Osteoblast (primary cell): ENCODE results near the gene CLK1. TPM values are rescaled to one million over a fixed set of nuclear protein-coding genes. Genes with fewer than 3 reads are reported as not detected.

Experiments used
- DNase-seq: peaks from one replicate; pipeline ENCODE4 v3.0.0; 2011; ENCODE audit warnings: low spot score, mixed read lengths; ENCODE audit not compliant: insufficient read length; ENCODE audit errors: missing footprints
- H2AFZ ChIP-seq: 2 replicates; pipeline ENCODE4 v1.6.0; 2011; ENCODE audit warnings: mild to moderate bottlenecking, low read length
- H3K27ac ChIP-seq: 2 replicates; pipeline ENCODE4 v1.5.1; 2011; ENCODE audit warnings: mild to moderate bottlenecking, low read depth, low read length, moderate library complexity
- H3K27me3 ChIP-seq: 2 replicates; pipeline ENCODE4 v1.6.0; 2012; ENCODE audit warnings: mild to moderate bottlenecking, control low read depth, inconsistent platforms, low read length, moderate library complexity; ENCODE audit not compliant: insufficient read depth
- H3K36me3 ChIP-seq: 2 replicates; pipeline ENCODE4 v1.5.1; 2011; ENCODE audit warnings: mild to moderate bottlenecking, low read length, control low read depth, moderate library complexity; ENCODE audit not compliant: insufficient read depth
- H3K4me1 ChIP-seq: 2 replicates; pipeline ENCODE4 v1.5.1; 2011; ENCODE audit warnings: mild to moderate bottlenecking, low read length, control low read depth, moderate library complexity; ENCODE audit not compliant: insufficient read depth
- H3K4me2 ChIP-seq: 2 replicates; pipeline ENCODE4 v1.6.0; 2011; ENCODE audit warnings: mild to moderate bottlenecking, low read length; ENCODE audit not compliant: insufficient read depth
- H3K4me3 ChIP-seq: fragments of 200-600 bp; sonication (generic); 3 replicates; pipeline ENCODE4 v1.5.1; 2012; ENCODE audit warnings: mild to moderate bottlenecking, low read length, inconsistent platforms; ENCODE audit not compliant: insufficient read depth
- H3K79me2 ChIP-seq: 2 replicates; pipeline ENCODE4 v1.6.0; 2012; ENCODE audit warnings: mild to moderate bottlenecking, low read length, control low read depth, inconsistent platforms; ENCODE audit not compliant: insufficient read depth
- H3K9me3 ChIP-seq: 2 replicates; pipeline ENCODE4 v1.5.1; 2011; ENCODE audit warnings: low read depth, low read length, control low read depth
- H4K20me1 ChIP-seq: 2 replicates; pipeline ENCODE4 v1.6.0; 2012; ENCODE audit warnings: mild to moderate bottlenecking, low read length, control low read depth; ENCODE audit not compliant: insufficient read depth
- CTCF ChIP-seq: IDR thresholded peaks from 2 replicates; pipeline ENCODE4 v1.5.1; 2011; ENCODE audit warnings: mild to moderate bottlenecking, low read depth, low read length, moderate library complexity; ENCODE audit errors: extremely low read depth
- total RNA-seq: library from RNA; depleted of rRNA; stranded (reverse); fragments of >200 nt; gene quantifications from 2 replicates; pipeline ENCODE4 v1.2.3, GENCODE V29; 2012

Gene CLK1
- total RNA-seq, 1 donor: 73.5 TPM

- no peak for DNase-seq
- no peaks in the 10 kb centered on the region for H3K4me1 ChIP-seq
- no peak for TF ChIP-seq CTCF
Observed at GRCh38 chr2:200878289-200878880, 13.9 kb upstream of the CLK1 start.

DNA sequence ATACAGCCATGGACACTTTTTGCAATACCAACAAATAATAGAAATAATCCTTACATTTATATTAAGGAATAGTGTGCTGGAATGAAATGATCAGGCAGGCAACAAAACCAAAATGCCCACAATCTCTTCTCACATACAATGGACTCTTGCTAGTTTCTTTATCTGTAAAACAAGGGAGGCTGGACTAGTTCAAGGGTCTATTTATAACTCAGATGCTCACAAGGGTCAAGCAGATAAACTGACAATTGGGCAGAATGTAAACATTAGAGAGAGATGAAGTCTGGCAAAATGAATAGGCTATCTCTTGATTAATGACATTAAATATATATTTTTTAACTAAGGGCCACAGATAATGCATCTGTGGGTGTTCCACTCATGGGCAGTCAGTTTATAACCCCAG lies 13.0 kb upstream of the CLK1 start:
- Histone ChIP-seq H3K27ac (no peak overlapping the region), H3K4me2 (no peak overlapping the region), H3K36me3 (peaks cover 48% of the 10 kb centered on the region), H4K20me1 (no peaks in the 10 kb centered on the region), H3K9me3 (no peaks in the 10 kb centered on the region), H3K27me3 (no peaks in the 10 kb centered on the region), H3K4me1 (no peaks in the 10 kb centered on the region), H2AFZ (no peak overlapping the region), H3K79me2 (no peaks in the 10 kb centered on the region), H3K4me3 (no peak overlapping the region)
- TF ChIP-seq CTCF: no peak
- DNase-seq: no peak

More at GRCh38 chr2:200878289-200878880, 13.9 kb upstream of the CLK1 start:
- H3K27me3 ChIP-seq: no peaks in the 10 kb centered on the region
- no peaks in the 10 kb centered on the region for H3K79me2 ChIP-seq
- H3K9me3 ChIP-seq: no peaks in the 10 kb centered on the region
- H3K36me3 ChIP-seq: peaks cover 54% of the 10 kb centered on the region
- H2AFZ ChIP-seq: no peak overlapping the region
- no peaks in the 10 kb centered on the region for H4K20me1 ChIP-seq
- H3K4me2 ChIP-seq: no peak overlapping the region
- H3K4me3 ChIP-seq: no peak overlapping the region
- no peak overlapping the region for H3K27ac ChIP-seq

GRCh38 chr2:200873560-200873959 lies 9.1 kb upstream of the CLK1 start:
- Histone ChIP-seq H3K4me2 (no peak overlapping the region), H3K79me2 (no peaks in the 10 kb centered on the region), H3K36me3 (peaks cover 32% of the 10 kb centered on the region), H3K9me3 (no peaks in the 10 kb centered on the region), H3K4me1 (no peaks in the 10 kb centered on the region), H3K4me3 (no peak overlapping the region), H4K20me1 (no peaks in the 10 kb centered on the region), H2AFZ (no peak overlapping the region), H3K27ac (no peak overlapping the region), H3K27me3 (no peaks in the 10 kb centered on the region)
- no peak for TF ChIP-seq CTCF
- DNase-seq: no peak

DNA sequence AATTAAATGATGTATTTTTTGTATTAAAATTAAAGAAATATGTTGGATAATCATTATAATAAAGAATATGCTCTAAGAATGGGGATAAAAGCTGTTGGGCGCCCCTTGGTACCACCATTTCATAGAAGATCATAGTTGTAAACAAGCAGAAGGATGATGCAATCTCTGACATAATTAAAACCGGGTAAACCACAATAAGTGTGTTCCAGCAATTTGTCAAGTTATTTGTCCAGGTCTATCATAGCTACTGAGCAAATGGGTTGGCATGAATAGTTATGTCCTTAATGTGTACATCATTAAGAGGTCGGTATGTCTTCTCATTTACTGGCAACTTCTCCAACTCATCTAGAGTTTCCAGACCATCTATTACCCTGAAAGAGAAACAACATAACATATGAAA lies 6.7 kb upstream of the CLK1 start:
- Histone ChIP-seq H3K79me2 (no peaks in the 10 kb centered on the region), H3K36me3 (peaks cover 26% of the 10 kb centered on the region), H4K20me1 (no peaks in the 10 kb centered on the region), H3K27me3 (no peaks in the 10 kb centered on the region), H3K4me1 (no peaks in the 10 kb centered on the region), H3K9me3 (no peaks in the 10 kb centered on the region), H3K27ac (no peak overlapping the region), H3K4me3 (no peak overlapping the region), H2AFZ (no peak overlapping the region), H3K4me2 (no peak overlapping the region)
- no peak for TF ChIP-seq CTCF
- no peak for DNase-seq
